Activated CD4-positive, alpha-beta memory T cell treated with anti-CD3 and anti-CD28 coated beads for 36 hours (primary cell): ENCODE results near the gene ADARB2. TPM values are rescaled to one million over a fixed set of nuclear protein-coding genes. Genes with fewer than 3 reads are reported as not detected.

Experiments used
- CTCF ChIA-PET: fragments of 350-600 bp; sonication (Branson Sonifier 250); formaldehyde crosslinking; loops from one replicate; lab custom pipeline; 2021; ENCODE audit warnings: antibody characterized with exemption, inconsistent platforms; lab: Charles Lee
- POLR2A ChIA-PET: fragments of 350-600 bp; sonication (Branson Sonifier 250); formaldehyde crosslinking; loops from one replicate; lab custom pipeline; 2021; ENCODE audit warnings: antibody characterized with exemption; lab: Charles Lee
- DNase-seq: peaks from one replicate; pipeline ENCODE4 v3.0.0-alpha.2; 2020
- H3K27ac Mint-ChIP-seq: one replicate; pipeline ENCODE4 v1.8.0; 2021; ENCODE audit warnings: mixed read lengths
- H3K27me3 Mint-ChIP-seq: one replicate; pipeline ENCODE4 v1.8.0; 2021; ENCODE audit warnings: mixed read lengths
- H3K36me3 Mint-ChIP-seq: one replicate; pipeline ENCODE4 v1.8.0; 2021; ENCODE audit warnings: mixed read lengths
- H3K4me1 Mint-ChIP-seq: one replicate; pipeline ENCODE4 v1.8.0; 2021; ENCODE audit warnings: low read depth, mixed read lengths
- H3K4me3 Mint-ChIP-seq: one replicate; pipeline ENCODE4 v1.8.0; 2021; ENCODE audit warnings: mild to moderate bottlenecking, mixed read lengths
- H3K9me3 Mint-ChIP-seq: one replicate; pipeline ENCODE4 v1.8.0; 2021; ENCODE audit warnings: mixed read lengths
- intact Hi-C: fragments of 100-400 bp; cut with micrococcal nuclease; formaldehyde crosslinking; loops from one replicate; pipeline ENCODE4 v1.15.1; 2023
- total RNA-seq, 2 experiments: library from RNA; stranded (reverse); gene quantifications; one replicate each; pipeline ENCODE4 v1.2.3, GENCODE V29; 2021

The ADARB2 gene
- total RNA-seq, 2 experiments from 2014 or later = 2.2 TPM

DNA sequence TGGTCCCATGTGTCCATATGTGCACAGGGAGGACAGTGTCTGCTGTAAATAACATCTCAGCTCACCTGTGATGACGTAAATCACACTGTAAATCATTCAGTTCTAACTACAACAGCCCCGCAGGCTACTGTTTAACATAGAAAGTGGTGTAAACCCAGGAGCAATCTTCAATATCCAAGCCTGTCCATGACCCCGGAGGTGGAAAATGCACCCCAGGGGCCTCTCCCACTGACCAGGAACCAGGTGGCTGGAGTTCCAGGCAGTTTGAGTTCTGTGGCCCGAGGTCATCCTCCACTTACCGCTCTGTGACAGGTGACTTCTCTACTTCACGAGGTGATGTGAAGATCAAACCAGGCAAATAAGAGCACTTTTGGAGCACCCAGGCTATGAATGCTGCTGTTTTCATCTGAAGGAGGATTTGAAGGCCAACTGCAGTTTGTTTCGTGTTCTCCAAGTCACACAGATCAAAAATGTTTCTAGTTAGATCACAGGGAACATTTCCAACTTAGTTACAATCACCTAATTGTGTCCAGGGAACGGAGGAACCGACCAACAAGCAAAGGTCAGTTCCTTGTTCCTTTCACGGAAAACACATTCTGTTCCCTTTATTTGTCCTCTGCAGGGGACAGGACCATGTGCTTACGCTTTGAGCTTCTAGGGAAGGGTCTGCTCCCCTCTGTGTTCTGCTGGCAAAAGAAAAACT is 549.3 kb downstream of the ADARB2 start:
- DNase-seq = no peak
- Mint-ChIP-seq H3K4me3 (no peak overlapping the region), H3K4me1 (peaks cover 4% of the 10 kb centered on the region), H3K9me3 (no peaks in the 10 kb centered on the region), H3K36me3 (no peaks in the 10 kb centered on the region), H3K27me3 (no peaks in the 10 kb centered on the region), H3K27ac (no peak overlapping the region)
- POLR2A ChIA-PET = no interaction called here
- CTCF ChIA-PET = no interaction called here
- intact Hi-C loops = no loop called here

DNA sequence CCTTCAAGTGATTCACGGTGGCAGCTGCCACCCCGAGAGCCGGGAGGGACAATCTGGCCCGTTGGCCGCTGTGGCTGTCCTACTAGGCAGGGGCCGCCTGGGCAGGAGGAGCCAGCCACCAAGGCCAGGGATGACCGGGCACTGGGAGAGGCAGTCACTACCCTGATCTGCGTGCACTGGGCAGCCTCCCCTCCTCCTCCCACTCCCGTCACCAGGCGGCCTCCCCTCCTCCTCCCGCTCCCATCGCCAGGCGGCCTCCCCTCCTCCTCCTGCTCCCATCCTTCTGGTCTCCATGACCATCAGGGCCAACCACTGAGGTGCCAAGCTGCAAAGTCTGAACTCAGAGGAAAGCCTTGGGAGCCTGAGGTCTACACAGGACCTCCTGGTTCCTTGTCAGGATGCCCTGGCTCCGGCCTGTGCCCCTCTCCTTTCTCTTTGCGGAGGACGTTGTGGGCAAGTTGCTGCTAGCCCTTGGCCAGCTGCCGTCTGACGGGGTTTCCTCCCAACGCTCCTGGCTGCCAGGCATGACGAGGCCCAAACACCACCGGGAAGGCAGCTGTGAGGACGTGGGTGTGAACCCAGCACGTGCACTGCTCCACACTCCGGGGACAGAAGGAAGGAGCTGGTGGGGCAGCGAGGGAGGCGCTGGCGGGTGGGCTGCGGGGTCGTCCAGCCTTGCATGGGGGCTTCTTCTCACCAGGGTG is 550.0 kb downstream of the ADARB2 start:
- Mint-ChIP-seq H3K27ac (no peak overlapping the region), H3K4me3 (no peak overlapping the region), H3K27me3 (no peaks in the 10 kb centered on the region), H3K9me3 (no peaks in the 10 kb centered on the region), H3K36me3 (no peaks in the 10 kb centered on the region), H3K4me1 (peaks cover 2% of the 10 kb centered on the region)
- intact Hi-C loops = no loop called here
- DNase-seq = no peak
- ChIA-PET POLR2A (no interaction called here), CTCF (no interaction called here)

DNA sequence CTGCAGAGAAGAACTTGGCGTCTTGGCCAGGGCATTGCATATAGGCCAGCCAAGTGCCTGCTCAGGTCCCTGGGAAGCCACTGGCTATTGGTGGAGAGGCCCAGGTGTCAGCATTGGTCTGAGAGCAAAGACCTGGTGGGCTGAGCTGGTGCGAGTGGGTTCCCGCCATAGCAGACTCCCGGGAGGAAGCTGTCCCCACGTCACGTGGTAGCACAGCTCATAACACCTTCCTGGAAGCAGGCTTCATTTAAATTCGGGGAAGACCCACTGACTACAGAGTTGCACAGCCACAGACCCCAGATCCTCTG is 550.7 kb downstream of the ADARB2 start:
- Mint-ChIP-seq H3K27ac (no peak overlapping the region), H3K4me3 (no peak overlapping the region), H3K27me3 (no peaks in the 10 kb centered on the region), H3K4me1 (no peaks in the 10 kb centered on the region), H3K36me3 (no peaks in the 10 kb centered on the region), H3K9me3 (no peaks in the 10 kb centered on the region)
- DNase-seq = no peak
- ChIA-PET POLR2A (no interaction called here), CTCF (no interaction called here)
- intact Hi-C loops = no loop called here

DNA sequence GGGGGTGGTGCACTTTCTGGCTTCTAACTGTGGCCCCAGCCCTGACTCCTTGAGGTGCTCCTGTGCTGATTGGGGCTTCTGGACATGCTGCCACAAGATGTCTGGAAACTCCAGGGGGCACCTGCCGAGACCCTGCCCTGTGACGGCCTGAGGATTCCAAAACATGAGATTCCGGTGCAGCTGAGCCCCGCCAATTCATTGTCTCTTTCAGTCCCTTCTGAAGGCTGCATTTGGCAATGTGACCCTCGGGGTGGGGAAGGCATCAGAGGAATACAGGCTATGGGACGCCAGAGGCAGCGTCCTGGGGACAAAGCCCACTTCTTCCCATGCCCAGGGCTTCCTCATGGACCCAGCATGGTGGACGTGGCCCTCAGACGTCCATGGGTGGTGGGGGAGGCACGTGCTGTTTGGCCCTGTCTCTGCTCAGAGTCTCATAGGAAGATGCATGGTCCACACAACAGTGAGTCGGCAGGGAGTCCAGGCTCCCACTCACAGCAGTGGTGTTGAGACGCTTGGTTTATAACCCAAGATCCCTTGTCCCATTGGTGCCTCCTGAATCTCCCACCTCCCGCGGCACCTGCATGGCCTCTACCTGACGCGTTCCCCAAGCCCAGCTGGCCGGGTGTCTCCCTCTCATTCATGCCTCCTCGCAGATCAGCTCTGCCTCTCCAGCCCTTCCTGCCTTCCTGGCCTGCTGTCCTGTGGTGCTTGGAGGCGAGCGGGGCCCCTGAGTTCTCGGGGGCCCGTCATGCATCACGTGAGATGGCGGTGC is 551.2 kb downstream of the ADARB2 start:
- POLR2A ChIA-PET = no interaction called here

DNA sequence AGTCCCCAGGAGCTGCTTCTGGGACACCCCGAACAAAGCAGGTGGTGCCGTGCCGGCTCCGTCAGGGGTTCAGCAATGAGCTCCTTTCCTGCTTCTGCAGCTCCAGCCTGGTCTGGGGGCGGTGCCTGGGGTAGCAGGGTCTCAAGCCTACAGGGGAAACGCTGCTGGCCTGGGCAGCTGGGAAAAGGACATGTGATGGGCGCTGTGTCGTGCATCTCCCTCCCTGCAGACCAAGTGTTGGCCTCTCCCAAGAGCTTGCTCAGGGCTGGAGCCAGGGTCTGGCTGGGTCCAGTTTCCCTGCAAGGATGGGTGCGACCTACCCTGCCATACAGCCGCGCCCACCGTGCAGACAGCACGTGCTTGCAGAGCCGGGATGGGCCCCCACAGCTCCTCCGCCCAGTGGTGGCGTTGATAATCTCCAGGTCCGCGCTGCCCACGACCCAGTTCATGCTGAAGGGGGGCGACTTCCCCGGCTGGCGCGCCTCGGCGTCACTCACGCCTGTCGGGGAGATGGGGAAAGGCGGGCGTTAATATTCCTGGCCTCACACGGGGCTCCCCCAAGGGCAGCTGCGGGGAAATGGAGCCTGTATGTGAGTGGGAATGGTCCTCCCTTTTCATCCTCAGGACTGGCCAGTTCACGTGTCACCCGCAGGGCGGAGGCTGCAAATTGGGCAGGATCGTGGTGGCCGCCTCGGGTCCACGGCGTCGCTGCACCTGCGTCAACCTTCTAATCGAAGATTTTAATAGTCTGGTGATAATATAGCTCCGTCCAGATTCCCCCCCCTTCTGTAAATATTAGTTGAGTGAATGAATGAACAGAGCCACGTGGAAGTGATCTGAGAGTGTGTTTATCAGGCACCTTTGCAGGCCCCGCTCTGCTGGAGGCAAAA is 552.5 kb downstream of the ADARB2 start:
- intact Hi-C loops = no loop called here
- DNase-seq = no peak

More for the DNA sequence above, 551.2 kb downstream of the ADARB2 start:
- Mint-ChIP-seq H3K36me3 (no peaks in the 10 kb centered on the region), H3K4me3 (no peak overlapping the region), H3K9me3 (no peaks in the 10 kb centered on the region), H3K4me1 (no peaks in the 10 kb centered on the region), H3K27me3 (no peaks in the 10 kb centered on the region), H3K27ac (no peak overlapping the region)
- intact Hi-C loops = no loop called here
- DNase-seq = no peak
- CTCF ChIA-PET = no interaction called here

DNA sequence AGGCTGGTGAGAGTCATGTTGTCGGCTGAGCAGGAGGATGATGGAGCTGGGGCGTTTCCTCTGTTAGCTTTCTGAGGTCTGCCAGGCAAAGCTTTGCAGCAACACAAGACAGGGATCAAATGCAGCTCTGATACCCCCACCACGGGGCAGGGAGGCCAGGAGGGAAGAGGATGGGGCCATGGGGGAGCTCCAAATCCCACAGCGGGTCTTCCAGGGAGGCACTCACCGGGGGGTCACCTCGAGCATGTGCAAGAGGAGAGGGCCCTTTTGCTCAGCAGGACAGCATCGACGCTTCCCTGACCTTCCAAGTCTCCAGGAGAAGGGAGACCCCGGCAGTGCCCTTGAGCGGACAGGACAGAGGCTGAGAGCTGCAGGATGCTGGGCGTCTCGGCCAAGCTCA is 553.6 kb downstream of the ADARB2 start:
- H3K9me3 Mint-ChIP-seq = no peaks in the 10 kb centered on the region
- H3K27ac Mint-ChIP-seq = no peak overlapping the region
- intact Hi-C loops = no loop called here
- DNase-seq = no peak
- no peaks in the 10 kb centered on the region for H3K36me3 Mint-ChIP-seq
- ChIA-PET CTCF (no interaction called here), POLR2A (no interaction called here)
- H3K4me1 Mint-ChIP-seq = no peaks in the 10 kb centered on the region
- H3K4me3 Mint-ChIP-seq = no peak overlapping the region
- H3K27me3 Mint-ChIP-seq = peaks cover 3% of the 10 kb centered on the region

More for the DNA sequence above, 552.5 kb downstream of the ADARB2 start:
- Mint-ChIP-seq H3K9me3 (no peaks in the 10 kb centered on the region), H3K4me1 (no peaks in the 10 kb centered on the region), H3K4me3 (no peak overlapping the region), H3K27ac (no peak overlapping the region), H3K36me3 (no peaks in the 10 kb centered on the region), H3K27me3 (peaks cover 3% of the 10 kb centered on the region)
- POLR2A ChIA-PET = no interaction called here
- CTCF ChIA-PET = no interaction called here

DNA sequence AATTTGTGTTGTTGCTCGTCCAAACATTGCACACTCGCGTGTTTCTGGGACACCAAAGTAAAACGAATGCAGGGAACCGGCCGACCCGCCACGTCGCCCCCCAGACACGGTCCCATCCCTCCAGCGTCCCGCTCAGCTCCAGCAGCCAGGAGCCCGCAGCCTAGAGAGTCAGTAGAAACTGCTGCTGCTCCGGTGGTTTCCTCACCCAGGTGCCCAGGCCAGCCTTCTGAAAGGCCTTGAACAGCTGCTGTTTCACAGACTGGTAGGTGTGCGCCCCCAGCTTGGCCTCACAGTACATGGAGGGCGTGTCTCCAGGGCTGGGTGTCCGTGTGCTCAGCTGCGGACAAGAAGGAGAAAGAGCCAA is 554.3 kb downstream of the ADARB2 start:
- POLR2A ChIA-PET = no interaction called here
- Mint-ChIP-seq H3K36me3 (no peaks in the 10 kb centered on the region), H3K9me3 (no peaks in the 10 kb centered on the region), H3K4me3 (no peak overlapping the region), H3K4me1 (no peaks in the 10 kb centered on the region), H3K27me3 (peaks cover 3% of the 10 kb centered on the region), H3K27ac (no peak overlapping the region)
- DNase-seq = no peak
- intact Hi-C loops = no loop called here
- CTCF ChIA-PET = no interaction called here

DNA sequence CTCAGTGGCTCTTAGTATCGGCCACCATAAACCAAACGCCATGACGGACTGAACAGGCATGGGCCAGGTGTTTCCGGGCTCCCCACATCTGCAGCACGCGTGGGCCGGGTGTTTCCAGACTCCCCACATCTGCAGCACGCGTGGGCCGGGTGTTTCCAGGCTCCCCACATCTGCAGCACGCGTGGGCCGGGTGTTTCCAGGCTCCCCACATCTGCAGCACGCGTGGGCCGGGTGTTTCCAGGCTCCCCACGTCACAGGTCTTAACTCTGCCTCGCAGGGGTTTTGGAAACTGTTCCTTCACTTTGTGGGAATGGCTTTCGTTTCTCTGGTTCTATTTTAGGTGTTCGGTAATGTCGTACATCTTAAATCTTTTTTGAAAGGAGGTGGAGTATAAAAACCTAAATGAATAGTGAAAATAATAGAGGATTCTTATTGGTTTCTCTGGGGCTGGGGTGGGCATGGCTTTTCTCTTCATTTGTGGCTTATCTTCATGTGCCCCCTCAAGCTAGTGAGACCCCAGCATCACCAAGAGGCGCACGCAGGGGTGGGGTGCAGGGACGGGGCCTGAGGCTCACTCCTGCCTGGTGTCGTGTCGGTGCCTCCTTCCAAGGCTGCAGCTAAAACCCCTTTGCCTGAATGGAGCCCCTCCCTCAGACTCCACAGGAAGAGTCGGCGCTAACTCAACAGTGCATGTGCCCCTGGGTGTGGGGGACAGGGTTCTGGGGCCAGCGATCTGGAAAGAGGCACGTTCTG is 554.9 kb downstream of the ADARB2 start:
- CTCF ChIA-PET = no interaction called here
- Mint-ChIP-seq H3K4me3 (no peak overlapping the region), H3K27ac (no peak overlapping the region), H3K36me3 (no peaks in the 10 kb centered on the region), H3K9me3 (no peaks in the 10 kb centered on the region), H3K27me3 (peaks cover 3% of the 10 kb centered on the region), H3K4me1 (no peaks in the 10 kb centered on the region)
- DNase-seq = peak; percentile 11
- POLR2A ChIA-PET = no interaction called here
- intact Hi-C loops = no loop called here

DNA sequence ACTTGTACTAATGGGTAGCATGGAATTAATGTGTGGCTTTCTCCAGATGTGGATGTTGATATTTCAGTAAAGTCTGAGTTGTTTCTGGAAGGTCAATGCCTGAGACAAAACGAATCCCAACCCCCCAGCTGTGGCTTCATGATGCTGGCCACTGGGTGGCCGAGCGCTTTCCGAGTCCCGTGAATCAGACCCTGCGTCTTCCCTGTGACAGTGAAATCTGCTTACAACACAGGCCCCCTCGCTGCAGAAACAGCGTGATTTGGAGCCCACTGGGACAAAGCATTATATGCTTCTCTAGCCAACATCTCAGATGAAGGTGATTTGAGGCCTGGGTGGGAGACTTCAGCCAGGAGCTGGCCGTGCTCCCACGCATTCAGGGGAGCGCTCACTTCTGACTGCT is 556.5 kb downstream of the ADARB2 start:
- CTCF ChIA-PET = no interaction called here
- Mint-ChIP-seq H3K27ac (no peak overlapping the region), H3K36me3 (no peaks in the 10 kb centered on the region), H3K27me3 (peaks cover 3% of the 10 kb centered on the region), H3K9me3 (no peaks in the 10 kb centered on the region), H3K4me1 (no peaks in the 10 kb centered on the region), H3K4me3 (no peak overlapping the region)
- no peak for DNase-seq
- POLR2A ChIA-PET = no interaction called here
- intact Hi-C loops = no loop called here

DNA sequence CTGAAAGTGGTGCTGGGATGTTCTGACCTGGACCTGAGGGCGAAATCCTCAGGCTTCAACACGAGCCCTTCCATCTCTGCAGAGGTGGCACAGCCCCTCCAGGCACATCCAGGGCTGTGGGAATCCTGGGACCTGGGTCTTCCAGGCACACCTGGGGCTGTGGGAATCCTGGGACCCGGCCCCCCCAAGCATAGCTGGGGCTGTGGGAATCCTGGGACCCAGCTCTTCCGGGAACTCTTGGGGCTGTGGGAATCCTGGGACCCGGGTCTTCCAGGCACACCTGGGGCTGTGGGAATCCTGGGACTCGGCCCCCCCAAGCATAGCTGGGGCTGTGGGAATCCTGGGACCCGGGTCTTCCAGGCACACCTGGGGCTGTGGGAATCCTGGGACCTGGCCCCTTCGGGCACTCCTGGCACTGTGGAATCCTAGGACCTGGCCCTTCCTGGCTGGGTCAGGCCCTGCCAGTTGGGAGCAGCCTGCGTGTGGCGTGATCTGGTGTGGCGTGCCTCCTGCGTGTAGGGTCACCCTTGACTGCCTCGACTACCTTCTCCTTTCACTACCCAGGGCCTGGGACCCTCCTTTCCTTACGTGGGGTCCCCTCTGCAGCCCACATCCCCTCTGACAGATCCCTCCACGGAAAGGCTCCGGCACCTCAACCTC is 557.1 kb downstream of the ADARB2 start:
- H3K4me1 Mint-ChIP-seq = no peaks in the 10 kb centered on the region
- H3K9me3 Mint-ChIP-seq = no peaks in the 10 kb centered on the region
- H3K4me3 Mint-ChIP-seq = no peak overlapping the region
- H3K36me3 Mint-ChIP-seq = no peaks in the 10 kb centered on the region
- H3K27me3 Mint-ChIP-seq = peaks cover 3% of the 10 kb centered on the region
- no peak for DNase-seq
- intact Hi-C loops = no loop called here
- ChIA-PET CTCF (no interaction called here), POLR2A (no interaction called here)
- H3K27ac Mint-ChIP-seq = no peak overlapping the region

DNA sequence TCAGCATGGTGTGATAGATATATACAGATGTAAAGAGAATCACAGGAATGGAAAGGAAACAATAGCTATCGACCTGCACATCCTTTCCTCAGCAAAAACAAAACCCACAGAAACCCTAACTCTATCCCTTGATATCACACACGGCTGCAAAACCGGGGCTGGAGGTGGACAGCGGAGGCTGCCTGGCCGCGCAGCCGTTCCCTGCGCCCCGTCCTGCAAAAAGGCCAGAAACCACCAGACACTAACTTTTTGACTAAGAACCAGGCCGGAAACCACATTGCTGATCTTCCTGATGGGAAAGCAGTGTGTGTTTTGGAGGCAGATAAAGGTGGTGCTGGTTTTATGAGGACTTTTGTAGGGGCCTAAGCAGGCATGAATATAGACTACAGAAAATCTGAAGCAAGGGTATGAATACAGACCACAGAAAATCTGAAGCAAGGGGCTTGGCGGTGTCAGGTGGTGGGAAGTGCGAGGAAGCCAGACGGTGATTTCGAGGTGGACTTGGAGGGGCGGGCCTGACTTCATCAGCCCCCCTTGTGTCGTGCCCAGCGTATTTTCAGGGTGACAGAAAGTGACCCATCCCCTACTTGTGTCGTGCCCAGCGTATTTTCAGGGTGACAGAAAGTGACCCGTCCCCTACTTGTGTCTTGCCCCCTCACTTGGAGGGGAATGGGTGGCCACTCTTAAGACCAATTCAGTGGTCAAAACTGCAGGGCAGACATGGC is 557.8 kb downstream of the ADARB2 start:
- POLR2A ChIA-PET = no interaction called here
- CTCF ChIA-PET = no interaction called here
- Mint-ChIP-seq H3K27me3 (peaks cover 3% of the 10 kb centered on the region), H3K36me3 (no peaks in the 10 kb centered on the region), H3K27ac (no peak overlapping the region), H3K4me1 (no peaks in the 10 kb centered on the region), H3K9me3 (no peaks in the 10 kb centered on the region), H3K4me3 (no peak overlapping the region)
- no peak for DNase-seq
- intact Hi-C loops = no loop called here
